DMS114 treated with DMSO at 0.1 percent for 48 hours (cell line): ENCODE results near the gene HAX1.
A peak's percentile ranks its signal among the peaks of the same experiment; 100 is the strongest.

Experiments used
- DNase-seq: peaks from one replicate; lab custom pipeline; 2025; ENCODE audit not compliant: unreplicated experiment; lab: John Stamatoyannopoulos, UW

The HAX1 gene

GRCh38 chr1:154324669-154325582 is 52.5 kb downstream of the HAX1 start, which contains the start of gene ATP8B2:
TSS of gene ATP8B2 (plus strand) at chr1:154325525. CDS start at chr1:154328142, 2,617 bp downstream.
- DNase-seq, result peak; percentile 87
